ENCODE measurements around the gene IGF2BP2.

DNA sequence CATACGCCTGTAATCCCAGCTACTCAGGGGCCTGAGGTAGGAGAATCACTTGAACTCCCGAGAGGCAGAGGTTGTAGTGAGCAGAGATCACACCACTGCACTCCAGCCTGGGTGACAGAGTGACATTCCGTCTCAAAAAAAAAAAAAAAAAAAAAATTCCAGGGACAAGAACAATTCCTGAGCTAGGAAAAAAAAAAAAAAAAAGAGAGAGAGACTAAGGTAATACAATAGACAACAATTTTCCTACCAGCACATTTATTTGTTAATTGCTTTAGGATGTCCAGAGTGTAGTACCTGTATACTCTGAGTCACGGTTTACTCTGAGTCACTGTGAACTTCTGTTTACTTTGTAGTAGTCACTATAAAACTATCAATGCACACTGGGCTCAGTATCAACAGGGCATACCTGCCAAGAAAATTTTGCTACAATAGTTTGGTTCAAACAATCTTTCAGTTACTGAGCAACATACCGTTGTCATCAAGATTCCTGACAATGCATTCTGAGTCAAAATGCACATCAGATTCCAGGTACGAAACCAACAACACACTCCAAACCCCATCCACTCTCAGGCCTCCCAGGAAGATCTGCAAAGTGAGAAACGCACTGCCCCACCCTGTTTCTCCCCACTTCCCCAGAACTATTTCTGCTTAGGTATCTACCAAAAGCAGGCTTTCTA is 28.3 kb downstream of the IGF2BP2 start:
- TF ChIP-seq POLR2A (IDR thresholded peaks at IDR 0.05) (no peak), CTCF (IDR thresholded peaks at IDR 0.05) (no peak)

Data from lower leg skin (tissue), 3 donors.